GM12878 (cell line): ENCODE results near the gene ELL.

Experiments used
- CHD2 ChIP-seq: IDR thresholded peaks from 2 replicates; pipeline ENCODE4 v1.6.1; 2011; ENCODE audit warnings: low read depth, low read length, improper control_type of control experiment, borderline replicate concordance
- TF ChIP-seq, protein P1 (sequence below): IDR thresholded peaks from 2 replicates; pipeline ENCODE4 v1.6.1; 2012; ENCODE audit warnings: low read length, inconsistent platforms

DNA sequence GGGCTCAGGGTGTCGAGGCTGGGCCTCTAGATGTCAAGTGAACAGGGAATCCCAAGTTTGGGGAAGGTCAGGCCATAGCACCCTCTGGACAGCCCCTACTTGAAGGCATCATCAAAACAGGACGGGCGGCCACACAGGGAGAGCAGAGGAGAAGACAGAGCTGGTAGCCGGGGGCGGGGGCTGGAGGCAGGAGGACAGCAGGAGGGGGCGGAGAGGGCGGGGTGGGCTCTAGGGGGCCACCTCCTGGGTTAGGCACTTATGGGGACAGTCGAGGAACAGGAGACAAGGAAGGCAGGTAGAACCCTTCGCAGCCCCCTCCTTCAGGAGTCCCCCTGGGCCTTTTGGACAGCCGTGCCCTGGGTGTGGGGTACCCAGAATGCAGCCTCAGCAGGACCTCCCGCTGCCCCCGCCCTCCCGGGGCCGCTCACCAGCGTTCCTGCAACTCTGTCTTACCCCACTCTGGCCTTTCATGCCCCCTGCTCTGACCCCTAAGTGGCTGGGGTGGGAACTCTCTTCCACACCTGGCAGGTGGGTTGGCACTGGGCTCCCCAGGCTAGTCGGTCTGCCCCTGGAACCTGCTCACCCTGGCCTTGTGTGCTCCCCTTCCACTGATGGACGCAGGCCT, 96.9 kb downstream of the ELL start:
- TF ChIP-seq, protein P1, sequence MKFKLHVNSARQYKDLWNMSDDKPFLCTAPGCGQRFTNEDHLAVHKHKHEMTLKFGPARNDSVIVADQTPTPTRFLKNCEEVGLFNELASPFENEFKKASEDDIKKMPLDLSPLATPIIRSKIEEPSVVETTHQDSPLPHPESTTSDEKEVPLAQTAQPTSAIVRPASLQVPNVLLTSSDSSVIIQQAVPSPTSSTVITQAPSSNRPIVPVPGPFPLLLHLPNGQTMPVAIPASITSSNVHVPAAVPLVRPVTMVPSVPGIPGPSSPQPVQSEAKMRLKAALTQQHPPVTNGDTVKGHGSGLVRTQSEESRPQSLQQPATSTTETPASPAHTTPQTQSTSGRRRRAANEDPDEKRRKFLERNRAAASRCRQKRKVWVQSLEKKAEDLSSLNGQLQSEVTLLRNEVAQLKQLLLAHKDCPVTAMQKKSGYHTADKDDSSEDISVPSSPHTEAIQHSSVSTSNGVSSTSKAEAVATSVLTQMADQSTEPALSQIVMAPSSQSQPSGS, result no peak
- no peak for TF ChIP-seq CHD2
